NB4 (cell line): Measurements from ENCODE around the gene ABCG2.

ENCODE experiments used
- DNase-seq: peaks from one replicate; pipeline ENCODE4 v3.0.0; 2010; ENCODE audit warnings: low read depth
- H3K4me3 ChIP-seq: one replicate; pipeline ENCODE4 v1.5.1; 2011; ENCODE audit warnings: mild to moderate bottlenecking, low read depth, low read length, moderate library complexity
- MYC ChIP-seq: IDR thresholded peaks from 2 replicates; pipeline ENCODE4 v1.6.1; 2011; ENCODE audit warnings: low read depth, low read length
- POLR2A ChIP-seq: IDR thresholded peaks from 2 replicates; pipeline ENCODE4 v1.6.1; 2011; ENCODE audit warnings: mild to moderate bottlenecking; ENCODE audit not compliant: insufficient read length; ENCODE audit errors: extremely low read depth
- TF ChIP-seq, protein P1 (sequence below): IDR thresholded peaks from one replicate; pipeline ENCODE4 v1.5.1; 2012; ENCODE audit warnings: low read depth, low read length
- TF ChIP-seq, protein P2 (sequence below): IDR thresholded peaks from 2 replicates; pipeline ENCODE4 v1.6.1; 2011; ENCODE audit warnings: low read depth, low read length

The ABCG2 gene

DNA sequence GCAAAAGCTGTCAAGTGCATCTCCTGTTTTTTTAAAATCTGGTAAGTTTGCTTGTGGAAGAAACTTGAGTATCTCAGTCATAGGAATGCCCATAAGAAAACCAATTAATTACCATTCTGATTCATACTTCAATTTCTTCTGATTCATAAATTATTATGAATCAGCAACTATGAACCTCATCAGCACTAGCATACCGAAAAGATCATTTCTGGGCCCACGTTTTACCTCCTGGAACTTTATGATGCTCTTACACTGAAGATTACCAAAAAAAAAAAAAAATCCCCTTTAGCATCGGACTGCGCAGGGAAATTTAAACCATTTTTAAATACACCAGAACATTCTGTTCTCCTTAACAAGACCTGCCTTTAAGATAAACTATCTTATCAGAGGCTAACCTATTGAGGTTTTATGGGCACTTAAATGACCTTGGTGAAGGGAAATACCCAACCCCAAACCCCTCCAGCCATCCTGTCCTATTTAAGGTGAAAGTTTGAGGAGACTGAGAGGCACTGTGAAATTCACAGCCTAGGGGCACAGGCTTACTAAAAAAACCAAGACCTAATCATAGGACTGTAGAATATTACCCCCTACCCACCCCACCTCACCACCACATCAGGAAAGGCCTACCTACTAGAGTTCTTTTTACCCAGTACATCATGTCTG lies 38.2 kb upstream of the ABCG2 start:
- no peak for DNase-seq
- H3K4me3 ChIP-seq, result no peak overlapping the region
- TF ChIP-seq MYC (no peak), POLR2A (no peak)
- TF ChIP-seq, protein P1, sequence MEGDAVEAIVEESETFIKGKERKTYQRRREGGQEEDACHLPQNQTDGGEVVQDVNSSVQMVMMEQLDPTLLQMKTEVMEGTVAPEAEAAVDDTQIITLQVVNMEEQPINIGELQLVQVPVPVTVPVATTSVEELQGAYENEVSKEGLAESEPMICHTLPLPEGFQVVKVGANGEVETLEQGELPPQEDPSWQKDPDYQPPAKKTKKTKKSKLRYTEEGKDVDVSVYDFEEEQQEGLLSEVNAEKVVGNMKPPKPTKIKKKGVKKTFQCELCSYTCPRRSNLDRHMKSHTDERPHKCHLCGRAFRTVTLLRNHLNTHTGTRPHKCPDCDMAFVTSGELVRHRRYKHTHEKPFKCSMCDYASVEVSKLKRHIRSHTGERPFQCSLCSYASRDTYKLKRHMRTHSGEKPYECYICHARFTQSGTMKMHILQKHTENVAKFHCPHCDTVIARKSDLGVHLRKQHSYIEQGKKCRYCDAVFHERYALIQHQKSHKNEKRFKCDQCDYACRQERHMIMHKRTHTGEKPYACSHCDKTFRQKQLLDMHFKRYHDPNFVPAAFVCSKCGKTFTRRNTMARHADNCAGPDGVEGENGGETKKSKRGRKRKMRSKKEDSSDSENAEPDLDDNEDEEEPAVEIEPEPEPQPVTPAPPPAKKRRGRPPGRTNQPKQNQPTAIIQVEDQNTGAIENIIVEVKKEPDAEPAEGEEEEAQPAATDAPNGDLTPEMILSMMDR, result no peak
- TF ChIP-seq, protein P2, sequence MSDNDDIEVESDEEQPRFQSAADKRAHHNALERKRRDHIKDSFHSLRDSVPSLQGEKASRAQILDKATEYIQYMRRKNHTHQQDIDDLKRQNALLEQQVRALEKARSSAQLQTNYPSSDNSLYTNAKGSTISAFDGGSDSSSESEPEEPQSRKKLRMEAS, result no peak

DNA sequence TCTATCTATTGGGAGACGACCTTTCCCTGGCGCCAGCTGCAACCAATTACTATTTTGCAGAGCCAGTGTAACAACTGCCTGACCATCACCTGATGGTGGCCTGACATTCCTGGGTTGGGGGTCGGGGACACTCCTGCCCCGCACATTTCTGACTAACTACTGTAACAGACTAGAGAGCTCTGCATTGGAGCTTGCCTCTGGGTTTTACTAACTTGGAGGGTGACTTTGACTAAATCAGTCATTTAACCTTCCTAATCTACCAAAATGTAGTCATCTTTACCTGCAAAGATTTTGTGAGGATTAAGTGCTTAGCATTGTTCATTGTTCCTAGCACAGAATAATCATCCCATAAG lies 37.5 kb upstream of the ABCG2 start:
- no peak for DNase-seq
- H3K4me3 ChIP-seq, result no peak overlapping the region
- TF ChIP-seq, protein P2, result no peak
- TF ChIP-seq POLR2A, result no peak
- TF ChIP-seq MYC, result no peak
- TF ChIP-seq, protein P1, result no peak

DNA sequence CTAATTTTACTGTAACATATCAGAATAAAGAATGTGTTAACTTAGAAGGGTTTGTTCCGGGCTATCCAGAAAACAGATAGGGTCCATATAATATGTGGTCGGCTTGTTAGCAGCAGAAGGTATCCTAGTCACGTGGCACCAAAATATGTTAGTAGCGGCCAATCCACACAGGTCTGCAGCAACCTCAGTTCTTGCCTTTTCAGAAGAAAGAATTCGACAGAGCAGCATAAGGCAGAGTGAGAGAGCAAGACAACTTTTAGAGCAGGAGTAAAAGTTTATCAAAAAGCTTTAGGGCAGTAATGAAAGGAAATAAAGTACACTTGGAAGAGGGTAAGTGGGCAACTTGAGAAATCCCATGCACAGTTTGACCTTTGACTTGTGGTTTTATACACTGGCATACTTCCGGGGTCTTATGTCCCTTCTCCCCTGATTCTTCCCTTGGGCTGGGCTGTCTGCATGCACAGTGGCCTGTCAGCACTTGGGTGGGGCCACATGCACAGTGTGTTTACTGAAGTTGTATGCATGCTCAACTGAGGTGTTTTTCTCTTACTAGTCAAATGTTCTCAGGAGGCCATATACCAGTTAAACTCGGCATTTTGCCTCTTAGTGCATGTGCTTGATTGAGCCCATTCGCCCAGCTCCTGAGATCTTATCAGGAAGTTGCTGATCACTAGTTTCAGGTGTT lies 37.0 kb upstream of the ABCG2 start:
- DNase-seq, result no peak
- H3K4me3 ChIP-seq, result no peak overlapping the region
- TF ChIP-seq POLR2A, result no peak
- TF ChIP-seq MYC, result no peak
- TF ChIP-seq, protein P2, result no peak
- TF ChIP-seq, protein P1, result no peak

DNA sequence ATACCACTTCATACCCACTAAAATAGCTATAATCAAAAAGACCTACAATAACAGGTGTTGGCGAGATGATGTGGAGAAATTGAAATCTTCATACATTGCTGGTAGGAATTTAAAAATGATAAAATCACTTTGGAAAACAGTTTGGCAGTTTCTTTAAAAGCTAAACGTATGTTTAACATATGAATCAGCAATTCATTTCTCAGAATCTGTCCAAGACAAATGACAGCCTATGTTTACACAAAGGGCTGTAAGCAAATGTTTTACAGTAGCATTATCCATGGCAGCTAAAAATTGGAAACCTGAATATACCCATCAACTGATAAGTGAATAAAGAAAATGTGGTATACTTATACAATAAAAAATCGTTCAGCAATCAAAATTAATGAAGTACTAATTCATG lies 33.0 kb upstream of the ABCG2 start:
- TF ChIP-seq MYC (no peak), POLR2A (no peak)
- TF ChIP-seq, protein P1, result no peak
- TF ChIP-seq, protein P2, result no peak
- H3K4me3 ChIP-seq, result no peak overlapping the region
- DNase-seq, result no peak

DNA sequence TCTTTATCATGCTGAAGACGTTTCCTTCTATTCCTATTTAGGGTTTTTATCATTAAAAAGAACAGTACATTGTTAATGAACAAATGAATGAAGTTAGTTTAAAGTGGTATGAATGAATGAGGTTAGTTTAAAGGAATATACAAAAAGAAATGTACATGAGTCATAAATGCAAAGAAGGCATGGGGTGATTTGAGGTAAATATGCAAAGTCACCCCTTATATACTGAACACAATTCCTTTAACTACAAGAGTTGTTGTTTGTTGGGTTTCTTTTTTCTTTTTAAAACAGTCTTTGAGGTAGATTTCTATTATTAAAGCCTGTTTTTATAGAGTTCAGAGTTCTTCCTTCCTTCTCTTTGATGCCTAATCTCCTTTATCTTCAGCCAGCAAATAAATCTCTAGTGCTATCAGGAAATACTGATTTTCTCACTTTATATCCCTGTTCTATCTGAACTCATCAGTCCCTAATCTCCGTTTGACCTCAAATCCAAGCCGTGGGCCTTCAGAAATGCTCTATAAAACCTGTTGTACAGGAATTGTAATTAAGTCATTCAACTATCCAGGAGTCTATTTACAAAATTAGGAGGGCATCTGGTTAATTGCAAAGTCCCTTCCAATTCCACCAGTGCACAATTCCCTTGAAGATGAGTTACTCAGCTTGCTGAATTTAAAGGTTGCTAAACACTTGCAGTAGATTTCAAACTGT lies 31.6 kb upstream of the ABCG2 start:
- TF ChIP-seq, protein P1, result no peak
- TF ChIP-seq POLR2A (no peak), MYC (no peak)
- TF ChIP-seq, protein P2, result no peak
- no peak for DNase-seq
- no peak overlapping the region for H3K4me3 ChIP-seq
